Measurements from ENCODE around the gene KLRC4.

GRCh38 chr12:10374624-10375018 lies 34.9 kb downstream of the KLRC4 start:
- no peak for TF ChIP-seq POLR2AphosphoS5 (IDR thresholded peaks at IDR 0.05)
- TF ChIP-seq, protein P1, sequence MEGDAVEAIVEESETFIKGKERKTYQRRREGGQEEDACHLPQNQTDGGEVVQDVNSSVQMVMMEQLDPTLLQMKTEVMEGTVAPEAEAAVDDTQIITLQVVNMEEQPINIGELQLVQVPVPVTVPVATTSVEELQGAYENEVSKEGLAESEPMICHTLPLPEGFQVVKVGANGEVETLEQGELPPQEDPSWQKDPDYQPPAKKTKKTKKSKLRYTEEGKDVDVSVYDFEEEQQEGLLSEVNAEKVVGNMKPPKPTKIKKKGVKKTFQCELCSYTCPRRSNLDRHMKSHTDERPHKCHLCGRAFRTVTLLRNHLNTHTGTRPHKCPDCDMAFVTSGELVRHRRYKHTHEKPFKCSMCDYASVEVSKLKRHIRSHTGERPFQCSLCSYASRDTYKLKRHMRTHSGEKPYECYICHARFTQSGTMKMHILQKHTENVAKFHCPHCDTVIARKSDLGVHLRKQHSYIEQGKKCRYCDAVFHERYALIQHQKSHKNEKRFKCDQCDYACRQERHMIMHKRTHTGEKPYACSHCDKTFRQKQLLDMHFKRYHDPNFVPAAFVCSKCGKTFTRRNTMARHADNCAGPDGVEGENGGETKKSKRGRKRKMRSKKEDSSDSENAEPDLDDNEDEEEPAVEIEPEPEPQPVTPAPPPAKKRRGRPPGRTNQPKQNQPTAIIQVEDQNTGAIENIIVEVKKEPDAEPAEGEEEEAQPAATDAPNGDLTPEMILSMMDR (IDR thresholded peaks at IDR 0.05): no peak
